Adrenal gland (tissue), 5 donors: ENCODE measurements around the gene OR51B5.

Source experiments
- POLR2A ChIP-seq, 2 donors: fragments of 450-650 bp; IDR thresholded peaks; one replicate each; pipeline ENCODE4 v1.6.1; 2017; ENCODE audit warnings: antibody characterized with exemption in 2 of 2, mild to moderate bottlenecking in 2 of 2, moderate library complexity in 1 of 2
- TF ChIP-seq, protein P1 (sequence below), 6 experiments: fragments of 450-650 bp in 4 of 6; fragments of 200-600 bp in 2 of 6; sonication (generic) in 1 of 6; IDR thresholded peaks; 1 replicate in 5 of 6; 2 replicates in 1 of 6; pipeline versions ENCODE4 v1.5.1 to v1.8.0; 2016 to 2021; ENCODE audit warnings: antibody characterized with exemption in 6 of 6, mild to moderate bottlenecking in 2 of 6, moderate library complexity in 1 of 6
- donor health status: DM: no; HTN: no; CAD: no.

GRCh38 chr11:5367448-5368074 lies 24.2 kb upstream of the OR51B5 start:
- TF ChIP-seq, protein P1, sequence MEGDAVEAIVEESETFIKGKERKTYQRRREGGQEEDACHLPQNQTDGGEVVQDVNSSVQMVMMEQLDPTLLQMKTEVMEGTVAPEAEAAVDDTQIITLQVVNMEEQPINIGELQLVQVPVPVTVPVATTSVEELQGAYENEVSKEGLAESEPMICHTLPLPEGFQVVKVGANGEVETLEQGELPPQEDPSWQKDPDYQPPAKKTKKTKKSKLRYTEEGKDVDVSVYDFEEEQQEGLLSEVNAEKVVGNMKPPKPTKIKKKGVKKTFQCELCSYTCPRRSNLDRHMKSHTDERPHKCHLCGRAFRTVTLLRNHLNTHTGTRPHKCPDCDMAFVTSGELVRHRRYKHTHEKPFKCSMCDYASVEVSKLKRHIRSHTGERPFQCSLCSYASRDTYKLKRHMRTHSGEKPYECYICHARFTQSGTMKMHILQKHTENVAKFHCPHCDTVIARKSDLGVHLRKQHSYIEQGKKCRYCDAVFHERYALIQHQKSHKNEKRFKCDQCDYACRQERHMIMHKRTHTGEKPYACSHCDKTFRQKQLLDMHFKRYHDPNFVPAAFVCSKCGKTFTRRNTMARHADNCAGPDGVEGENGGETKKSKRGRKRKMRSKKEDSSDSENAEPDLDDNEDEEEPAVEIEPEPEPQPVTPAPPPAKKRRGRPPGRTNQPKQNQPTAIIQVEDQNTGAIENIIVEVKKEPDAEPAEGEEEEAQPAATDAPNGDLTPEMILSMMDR (IDR thresholded peaks at IDR 0.05), result no peak
- TF ChIP-seq POLR2A (IDR thresholded peaks at IDR 0.05), result no peak
